ENCODE measurements around the gene FAM219A.

DNA sequence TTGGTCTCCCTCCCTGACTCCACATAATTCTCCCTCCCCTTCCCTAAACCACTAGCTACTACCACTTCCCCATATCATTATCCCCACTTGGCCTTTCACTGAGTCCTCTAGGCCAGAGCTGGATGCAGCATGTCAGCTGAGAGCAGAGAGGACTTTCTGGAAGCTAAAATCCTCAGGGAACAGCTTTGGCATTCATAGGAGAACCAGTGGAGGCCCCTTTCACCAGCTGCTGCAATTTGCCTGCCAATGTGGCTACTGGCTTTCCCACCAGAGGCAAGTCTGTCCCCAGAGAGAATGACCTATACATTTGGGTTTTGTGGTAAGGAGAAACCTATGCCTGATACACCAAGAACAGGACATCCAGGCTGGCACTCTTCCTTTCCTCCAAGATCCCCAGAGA, 14.4 kb downstream of the FAM219A start:
- TF ChIP-seq EZH2 (IDR thresholded peaks at IDR 0.05; ENCODE audit: borderline replicate concordance) (no peak), EZH2phosphoT487 (IDR thresholded peaks at IDR 0.05; ENCODE audit: low read depth, severe bottlenecking, unreplicated experiment) (no peak)
- TF ChIP-seq, protein P1, sequence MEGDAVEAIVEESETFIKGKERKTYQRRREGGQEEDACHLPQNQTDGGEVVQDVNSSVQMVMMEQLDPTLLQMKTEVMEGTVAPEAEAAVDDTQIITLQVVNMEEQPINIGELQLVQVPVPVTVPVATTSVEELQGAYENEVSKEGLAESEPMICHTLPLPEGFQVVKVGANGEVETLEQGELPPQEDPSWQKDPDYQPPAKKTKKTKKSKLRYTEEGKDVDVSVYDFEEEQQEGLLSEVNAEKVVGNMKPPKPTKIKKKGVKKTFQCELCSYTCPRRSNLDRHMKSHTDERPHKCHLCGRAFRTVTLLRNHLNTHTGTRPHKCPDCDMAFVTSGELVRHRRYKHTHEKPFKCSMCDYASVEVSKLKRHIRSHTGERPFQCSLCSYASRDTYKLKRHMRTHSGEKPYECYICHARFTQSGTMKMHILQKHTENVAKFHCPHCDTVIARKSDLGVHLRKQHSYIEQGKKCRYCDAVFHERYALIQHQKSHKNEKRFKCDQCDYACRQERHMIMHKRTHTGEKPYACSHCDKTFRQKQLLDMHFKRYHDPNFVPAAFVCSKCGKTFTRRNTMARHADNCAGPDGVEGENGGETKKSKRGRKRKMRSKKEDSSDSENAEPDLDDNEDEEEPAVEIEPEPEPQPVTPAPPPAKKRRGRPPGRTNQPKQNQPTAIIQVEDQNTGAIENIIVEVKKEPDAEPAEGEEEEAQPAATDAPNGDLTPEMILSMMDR (IDR thresholded peaks at IDR 0.05; ENCODE audit: poor library complexity): no peak

Data from hepatocyte (in vitro differentiated cells).